Posterior cingulate gyrus (tissue), 11 donors: Measurements from ENCODE around the gene CAPN8.

Experiments used
- DNase-seq, 10 donors: peaks; one replicate each; pipeline versions ENCODE4 v3.0.0 to v3.0.0-alpha.2; 2020 to 2021; ENCODE audit warnings: mixed read lengths in 3 of 10
- intact Hi-C: fragments of 100-400 bp; cut with DNase I; formaldehyde crosslinking; loops from one replicate; pipeline ENCODE4 v1.15.1; 2023

Gene CAPN8

GRCh38 chr1:223496883-223497282 lies 168.6 kb downstream of the CAPN8 start:
- no peak for DNase-seq
- intact Hi-C loops, result no loop called here

DNA sequence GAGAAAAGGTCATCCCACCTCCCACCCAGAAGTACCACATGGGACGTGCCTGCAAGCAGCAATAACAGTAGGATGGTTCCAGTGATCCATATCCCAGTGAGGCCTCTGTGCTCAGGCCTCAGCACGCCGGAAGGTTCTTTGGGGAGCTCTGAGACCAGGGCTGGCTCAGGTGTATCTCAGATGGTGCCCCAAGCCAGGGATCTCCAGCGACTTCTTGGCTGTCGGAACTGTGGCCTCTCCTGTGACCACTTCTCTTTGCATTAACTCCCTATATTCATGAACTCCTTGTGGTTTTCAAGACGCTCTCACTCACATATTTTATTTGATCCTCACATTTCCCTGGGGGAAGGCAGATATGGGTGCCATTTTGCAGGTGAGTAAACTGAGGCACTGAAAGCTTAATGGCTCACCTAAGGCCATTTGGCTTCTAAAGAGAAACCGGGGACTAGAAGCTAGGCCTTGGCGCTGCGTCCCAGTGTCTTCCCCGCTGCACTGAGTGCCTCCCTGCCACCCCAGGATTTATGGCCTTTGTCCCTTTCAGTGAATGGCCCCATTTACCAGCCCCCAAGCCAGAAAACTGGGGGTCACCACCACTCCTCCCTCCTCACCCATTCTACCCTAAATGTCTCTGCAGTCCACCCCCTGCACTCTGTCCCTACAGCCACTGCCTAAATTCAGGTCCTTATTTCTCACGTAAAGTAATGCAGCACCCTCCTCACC lies 170.4 kb downstream of the CAPN8 start:
- intact Hi-C loops, result no loop called here
- DNase-seq, result no peak

- no peak for DNase-seq
- intact Hi-C loops, result no loop called here
Observed at GRCh38 chr1:223492044-223492443, 173.5 kb downstream of the CAPN8 start.
